Measurements from ENCODE around the gene CEP170. TPM values are rescaled to one million over a fixed set of nuclear protein-coding genes. Genes with fewer than 3 reads are reported as not detected.

The CEP170 gene
- total RNA-seq, 1 experiment from 2014 or later: 105 TPM

DNA sequence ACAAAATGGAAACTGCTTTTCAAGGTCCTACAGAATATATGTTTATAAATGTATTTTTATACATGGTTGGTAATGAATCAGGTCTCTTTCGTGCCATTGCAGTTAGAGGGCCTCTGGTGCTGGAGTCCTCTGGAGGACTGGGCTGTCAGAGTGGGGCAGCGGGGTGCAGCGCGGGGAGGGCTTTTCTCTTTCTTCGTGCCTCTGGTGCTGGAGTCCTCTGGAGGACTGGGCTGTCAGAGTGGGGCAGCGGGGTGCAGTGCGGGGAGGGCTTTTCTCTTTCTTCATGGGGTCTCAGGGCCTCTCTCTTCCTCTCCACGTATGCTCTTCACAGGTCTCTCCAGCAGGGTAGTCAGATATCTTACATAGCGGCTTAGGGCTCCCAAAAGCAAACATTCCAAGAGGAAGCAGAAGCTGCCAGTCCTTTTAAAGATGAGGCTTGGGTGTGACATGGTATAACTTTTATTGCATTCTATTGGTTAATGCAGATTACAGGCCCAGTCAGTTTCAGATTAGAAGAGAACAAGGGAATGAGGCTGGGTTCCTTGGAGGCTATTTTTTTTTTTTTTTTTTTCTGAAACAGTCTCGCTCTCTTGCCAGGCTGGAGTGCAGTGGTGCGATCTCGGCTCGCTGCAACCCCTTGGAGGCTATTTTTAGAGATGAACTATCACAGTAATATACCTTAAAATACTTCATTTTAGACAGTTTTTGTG, 13.8 kb upstream of the CEP170 start:
- DNase-seq (ENCODE audit: low read depth): no peak

DNA sequence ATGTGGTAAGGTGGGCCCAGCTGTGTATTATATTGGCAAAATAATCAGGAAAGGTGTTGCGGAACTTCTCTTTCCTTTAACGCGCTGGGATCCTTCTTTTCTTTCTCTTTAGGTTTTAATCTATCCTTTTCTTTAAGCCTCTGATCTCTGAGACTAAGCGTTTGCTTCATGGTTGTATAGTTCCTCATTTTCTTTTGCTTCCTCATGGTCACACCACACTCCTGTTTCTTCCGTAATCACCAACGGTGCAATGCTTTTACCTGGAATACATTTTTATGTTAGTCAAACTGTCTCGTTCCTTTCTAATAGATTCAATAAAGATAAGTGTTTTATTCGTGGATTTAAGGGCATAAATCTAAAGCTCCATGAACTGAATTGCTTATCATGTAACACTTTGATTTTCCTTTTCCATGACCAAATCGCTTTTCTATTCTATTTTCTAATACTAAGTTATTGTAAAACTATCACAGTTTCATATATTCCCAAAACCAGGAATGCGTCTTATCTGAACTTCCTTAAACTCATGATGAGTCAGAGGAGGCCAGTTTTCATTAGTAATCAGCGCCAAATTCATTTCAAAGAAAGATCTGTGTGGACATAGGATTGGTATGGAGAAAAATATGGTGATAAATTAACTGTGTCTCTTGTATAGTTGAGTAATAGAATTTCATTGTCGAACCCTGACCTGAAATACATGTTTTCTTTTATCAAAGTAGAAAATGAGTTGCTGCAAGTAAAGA, 13.0 kb upstream of the CEP170 start:
- peak; percentile 80 for DNase-seq (ENCODE audit: low read depth)

DNA sequence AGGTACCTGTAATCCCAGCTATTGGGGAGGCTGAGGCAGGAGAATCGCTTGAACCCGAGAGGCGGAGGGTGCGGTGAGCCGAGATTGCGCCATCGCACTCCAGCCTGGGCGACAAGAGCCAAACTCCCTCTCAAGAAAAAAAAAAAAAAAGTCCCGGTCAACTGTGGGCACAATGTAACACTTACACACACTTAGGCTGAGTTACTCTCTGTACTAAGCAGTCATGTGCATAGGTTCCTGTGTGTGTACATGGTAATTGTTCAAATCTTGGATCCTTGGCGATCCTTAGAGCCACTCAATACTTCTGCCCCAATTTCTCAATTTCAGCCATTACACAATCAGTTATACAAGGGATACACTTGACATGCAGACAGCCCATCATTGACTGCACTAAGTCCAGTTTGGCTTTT, 12.4 kb upstream of the CEP170 start:
- no peak for DNase-seq (ENCODE audit: low read depth)

DNA sequence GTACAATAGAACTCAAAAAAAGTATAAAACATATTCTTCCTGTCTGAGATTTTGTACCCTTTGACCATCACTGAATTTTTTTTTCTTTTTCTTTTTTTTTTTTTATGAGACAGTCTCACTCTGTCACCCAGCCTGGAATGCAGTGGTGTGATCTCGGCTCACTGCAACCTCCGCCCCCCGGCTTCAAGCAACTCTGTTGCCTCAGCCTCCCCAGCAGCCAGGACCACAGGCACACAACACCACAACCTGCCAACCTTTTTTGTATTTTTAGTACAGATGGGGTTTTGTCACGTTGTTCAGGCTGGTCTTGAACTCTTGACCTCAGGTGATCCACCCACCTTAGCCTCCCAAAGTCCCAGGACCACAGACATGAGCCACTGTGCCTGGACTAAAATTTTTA, 11.2 kb upstream of the CEP170 start:
- no peak for DNase-seq (ENCODE audit: low read depth)

DNA sequence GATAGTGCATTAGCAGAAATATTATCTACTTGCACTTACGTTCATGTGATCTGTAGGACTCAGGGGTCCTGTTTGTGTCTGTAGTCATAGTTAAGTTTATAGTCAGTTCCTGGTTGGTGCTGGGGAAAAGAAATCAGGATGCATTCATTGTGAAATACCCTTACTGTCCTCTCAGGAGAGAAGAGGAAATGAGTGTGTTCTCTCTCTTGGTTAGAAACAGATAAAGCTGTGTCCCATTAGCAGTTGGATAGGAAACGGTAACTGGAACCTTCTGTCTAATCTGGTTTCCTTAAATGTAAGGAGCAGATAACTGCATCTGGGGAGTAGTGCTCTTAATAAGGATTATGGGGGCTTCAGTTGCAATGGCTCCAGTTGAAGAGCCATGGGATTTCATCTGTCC, 9.6 kb upstream of the CEP170 start:
- DNase-seq (ENCODE audit: low read depth): peak; percentile 69

DNA sequence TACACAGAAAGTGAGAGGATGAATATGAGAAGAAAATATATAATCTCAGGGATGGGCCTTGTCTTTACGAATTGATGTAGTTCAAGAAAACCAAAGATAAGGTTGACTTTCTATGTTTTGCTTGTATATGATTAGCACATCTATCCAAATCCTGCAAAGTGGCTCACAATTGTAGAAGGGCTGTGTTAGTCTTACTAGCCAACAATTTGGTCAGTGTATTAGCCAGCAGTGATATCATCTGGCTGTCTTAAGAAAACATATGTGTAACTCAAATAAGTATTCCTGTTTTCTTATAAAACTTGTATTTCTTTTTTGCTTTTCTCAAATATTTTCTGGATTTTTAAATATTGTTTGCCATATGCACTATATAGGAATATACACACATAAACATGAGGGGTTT, 6.3 kb upstream of the CEP170 start:
- no peak for DNase-seq (ENCODE audit: low read depth)

DNA sequence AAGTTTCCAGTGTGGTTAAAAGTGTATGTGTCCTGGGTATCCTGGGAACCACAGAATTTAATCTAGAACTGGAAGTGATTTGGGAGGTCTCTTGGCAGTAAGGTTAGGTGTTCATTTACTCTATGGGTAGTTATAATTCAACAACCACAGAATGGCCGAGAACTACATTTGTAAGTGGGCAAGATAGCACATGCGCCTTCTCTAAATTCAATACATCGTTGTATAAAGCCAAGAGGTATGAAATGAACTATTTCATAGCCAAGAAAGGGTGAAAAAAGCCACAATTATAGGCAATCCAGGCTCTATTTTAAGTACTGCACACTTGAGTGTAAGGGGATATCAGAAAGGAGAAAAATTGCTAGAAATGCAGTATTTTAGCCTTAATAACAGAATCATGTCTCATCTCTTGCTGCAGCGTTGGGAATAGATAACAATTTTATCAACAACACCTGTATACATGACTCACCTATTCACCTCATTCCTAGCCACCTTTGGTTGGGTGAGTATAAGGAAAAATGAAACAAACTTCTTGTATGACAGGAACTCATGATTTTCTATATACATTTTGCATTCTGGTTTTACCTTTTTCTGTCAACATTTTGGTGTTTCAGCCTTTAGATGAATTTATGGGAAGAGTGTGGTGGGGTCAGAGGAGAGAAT, 5.3 kb upstream of the CEP170 start:
- no peak for DNase-seq (ENCODE audit: low read depth)

DNA sequence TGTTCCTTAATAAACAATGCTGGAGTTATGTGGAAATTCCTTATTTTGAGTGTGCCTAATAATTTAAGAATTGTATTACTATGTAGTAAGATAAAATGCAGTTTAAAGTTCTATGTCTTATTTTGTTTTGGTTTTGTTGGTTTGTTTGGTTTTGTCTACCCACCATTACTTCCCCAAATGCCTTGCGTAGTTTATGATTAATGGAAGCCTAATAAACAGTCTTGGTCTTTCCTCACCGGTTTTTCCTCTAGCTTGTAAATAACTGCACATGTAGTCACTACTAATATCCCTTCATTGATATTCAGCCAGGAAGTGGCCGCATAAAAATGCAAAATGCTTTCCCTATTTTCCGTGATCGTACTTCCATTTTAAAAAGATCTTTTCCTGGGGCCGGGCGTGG, 3.6 kb upstream of the CEP170 start:
- no peak for DNase-seq (ENCODE audit: low read depth)

DNA sequence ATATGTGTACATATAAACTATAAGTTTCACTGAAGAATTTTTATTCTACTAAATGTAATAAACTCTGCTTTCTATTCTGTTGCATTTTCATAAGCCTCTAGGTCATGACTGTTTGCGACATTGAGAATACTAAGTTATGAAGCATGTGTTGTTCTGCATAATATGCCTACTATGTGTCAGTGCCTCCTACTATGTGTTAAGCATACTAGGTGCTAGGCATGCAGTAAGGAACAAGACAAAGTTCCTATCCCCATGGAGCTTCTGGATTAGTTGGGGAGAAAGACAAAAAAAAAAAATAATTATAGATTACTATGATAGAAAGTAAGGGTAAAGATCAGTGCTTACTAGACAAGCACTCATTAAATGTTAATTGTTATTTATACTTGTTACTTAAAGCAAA, 2.1 kb upstream of the CEP170 start:
- no peak for DNase-seq (ENCODE audit: low read depth)

DNA sequence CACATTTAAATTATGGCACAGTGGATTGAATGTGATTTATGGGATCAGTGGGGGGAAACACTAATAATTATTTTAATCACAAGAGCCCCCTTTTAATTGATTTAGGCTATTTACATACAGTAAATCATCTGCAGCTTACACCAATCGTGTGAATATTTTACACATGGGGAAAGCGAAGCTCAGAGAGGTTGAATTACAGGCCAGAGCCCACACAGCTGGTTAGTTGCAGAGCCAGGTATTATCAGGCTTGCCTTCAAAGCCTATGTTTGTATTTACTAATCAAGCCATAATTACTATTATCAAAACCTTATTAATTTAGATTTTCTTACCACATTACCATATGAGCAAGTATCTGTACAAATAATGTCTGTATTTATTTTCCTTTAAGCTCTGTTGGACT, 1.5 kb upstream of the CEP170 start:
- no peak for DNase-seq (ENCODE audit: low read depth)

DNA sequence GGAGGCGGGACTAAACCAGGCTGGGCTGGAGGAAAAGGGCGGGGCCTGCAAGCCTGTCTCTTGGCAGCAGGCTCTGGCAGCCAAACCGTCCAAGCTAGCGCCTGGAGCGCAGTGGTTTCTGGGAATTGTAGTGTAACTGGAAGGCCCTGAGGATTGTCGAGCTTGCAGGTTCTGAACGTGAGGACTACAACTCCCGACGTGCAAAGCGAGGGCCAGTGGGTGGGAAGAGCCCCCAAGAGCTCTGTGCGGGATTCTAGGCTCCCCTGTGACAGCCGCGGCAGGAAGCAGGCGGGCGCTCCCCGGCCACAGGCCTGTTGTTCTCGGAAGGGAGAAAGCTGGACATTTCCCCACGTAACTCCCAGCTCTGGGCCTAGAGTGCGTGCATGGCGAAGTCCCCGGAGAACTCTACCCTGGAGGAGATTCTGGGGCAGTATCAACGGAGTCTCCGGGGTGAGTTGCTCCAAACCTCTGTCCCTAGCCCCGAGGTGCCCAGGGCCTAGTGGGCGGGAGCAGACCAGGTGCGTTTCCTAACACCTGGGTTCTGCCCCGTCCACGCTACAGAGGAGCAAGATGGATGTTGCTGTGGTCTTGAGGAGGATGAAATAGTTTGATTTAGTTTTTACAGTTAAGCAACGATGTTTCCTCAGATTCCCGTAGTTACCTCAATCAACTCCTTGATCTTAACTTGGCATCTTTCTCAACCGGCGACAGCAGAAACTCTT, 871 bp upstream of the CEP170 start, which contains the start of gene SDCCAG8:
Gene SDCCAG8 (plus strand): TSS at position 251 of the 722 bp plus-strand sequence. CDS start 133 bp downstream, at position 384.
- peak; percentile 100 for DNase-seq (ENCODE audit: low read depth)

DNA sequence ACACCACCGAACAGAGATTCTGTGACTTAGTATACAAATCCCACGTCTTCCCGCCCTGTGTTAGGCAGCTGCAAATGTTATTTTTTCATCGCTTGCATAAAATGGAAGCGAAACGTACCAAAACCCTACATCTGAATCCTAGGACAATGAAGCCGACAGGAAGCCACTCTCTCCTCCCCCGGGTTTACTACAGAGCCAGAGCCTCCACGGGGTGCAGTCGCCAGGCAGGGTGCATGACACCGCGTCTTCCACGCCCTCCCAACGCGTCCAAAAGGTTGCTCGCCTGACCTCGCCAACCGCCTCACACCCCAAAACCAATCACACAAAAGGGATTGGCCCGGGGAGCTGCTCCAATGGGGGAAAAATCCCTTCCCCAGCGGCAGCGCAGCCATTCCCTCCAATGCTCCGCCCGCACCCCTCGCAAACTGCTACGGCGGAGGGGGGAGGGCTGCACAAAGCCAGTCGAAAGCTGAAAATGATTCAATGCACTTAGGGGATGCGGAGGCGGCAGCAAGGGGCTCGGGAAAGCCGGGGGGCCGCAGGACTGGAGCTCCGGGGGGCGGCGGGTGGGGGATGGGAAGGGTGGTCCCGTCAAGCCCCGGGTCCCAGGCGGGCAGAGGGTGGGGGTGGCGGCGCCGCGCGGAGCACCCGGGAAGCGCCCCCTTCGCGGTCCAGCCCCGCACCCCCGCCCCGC, 701 bp downstream of the CEP170 start:
- DNase-seq (ENCODE audit: low read depth): peak; percentile 77

DNA sequence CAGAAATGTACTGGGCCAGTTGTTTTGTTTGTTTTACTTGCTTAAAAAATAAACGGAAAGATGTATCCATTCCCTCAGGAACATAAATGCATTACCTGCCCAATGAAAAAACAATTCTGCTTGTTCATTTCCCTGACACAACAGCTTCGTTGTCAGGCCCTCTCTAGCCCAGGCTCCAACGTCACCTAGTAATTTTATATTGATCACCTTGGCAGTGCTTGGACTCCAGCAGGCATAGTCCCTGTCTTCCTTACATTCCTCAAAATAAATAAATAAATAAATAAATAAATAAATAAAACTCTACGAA, 1.2 kb downstream of the CEP170 start:
- DNase-seq (ENCODE audit: low read depth): no peak

DNA sequence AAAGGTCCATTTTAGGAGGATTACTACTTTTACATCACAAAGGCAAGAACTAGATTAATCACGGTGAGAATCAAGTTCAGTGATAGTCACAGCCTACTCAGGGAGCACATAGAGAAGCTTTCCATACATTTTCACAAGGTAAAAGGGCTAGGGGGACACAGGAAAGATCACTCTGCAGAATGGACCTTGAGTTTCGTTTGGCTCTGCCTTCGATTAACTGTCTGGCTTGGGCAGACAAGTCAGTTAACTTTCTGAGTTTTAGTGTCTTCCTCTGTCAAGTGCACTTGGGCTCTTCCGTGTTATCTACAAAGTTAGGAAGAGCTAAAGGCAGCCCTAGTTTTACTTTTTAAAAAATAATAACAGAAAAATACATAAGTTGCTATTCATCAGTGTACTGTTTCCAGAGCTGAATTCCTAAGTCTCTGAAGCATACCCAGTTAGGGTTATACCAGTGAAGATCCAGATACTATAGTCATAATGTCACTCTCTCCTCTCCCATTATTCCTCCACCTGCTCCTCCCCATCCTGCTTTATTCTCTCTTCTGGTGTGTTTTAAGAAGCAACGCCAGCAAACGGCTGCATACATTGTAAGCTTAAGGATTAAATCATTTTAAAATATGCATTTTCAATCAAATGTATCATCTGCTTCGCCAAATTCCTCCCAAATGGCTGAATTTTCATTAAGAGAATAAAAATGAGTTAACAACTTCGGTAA, 1.7 kb downstream of the CEP170 start:
- DNase-seq (ENCODE audit: low read depth): peak; percentile 20

DNA sequence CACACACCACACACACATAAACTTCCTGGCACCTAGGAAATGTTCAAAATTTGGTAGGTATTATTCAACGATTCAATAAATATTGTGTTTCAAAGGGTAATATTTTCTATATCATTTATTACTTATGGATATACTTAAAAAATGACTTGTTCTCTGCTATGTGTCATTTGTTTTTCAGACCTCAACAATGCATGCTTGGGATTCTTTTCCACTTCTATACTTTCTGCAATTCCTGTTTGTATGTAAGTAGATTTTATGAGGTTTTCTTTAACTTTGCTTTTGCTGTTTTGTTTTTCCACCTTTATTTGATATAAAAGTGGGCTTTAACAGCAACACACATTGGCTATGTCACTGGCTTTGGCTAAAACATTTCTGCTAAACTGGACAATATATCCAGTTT, 3.5 kb downstream of the CEP170 start:
- no peak for DNase-seq (ENCODE audit: low read depth)

DNA sequence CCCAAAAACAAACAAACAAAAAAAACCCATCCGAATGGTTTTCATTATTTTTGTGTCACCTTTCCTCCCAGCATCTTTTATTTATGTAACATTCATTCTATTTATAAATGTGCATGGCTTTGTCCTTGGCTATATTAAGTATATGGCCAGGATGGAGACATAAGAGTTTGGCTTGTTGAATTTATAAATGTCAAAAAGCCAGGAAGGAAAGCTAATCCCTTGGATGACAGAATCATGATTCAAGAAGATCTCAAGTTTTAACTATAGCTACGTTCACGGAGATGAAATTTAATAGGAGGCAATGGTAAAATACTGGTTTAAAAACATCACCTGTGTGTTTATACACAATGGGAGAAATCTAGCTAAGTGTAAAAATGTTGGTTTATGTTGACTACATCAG, 5.0 kb downstream of the CEP170 start:
- peak; percentile 49 for DNase-seq (ENCODE audit: low read depth)

DNA sequence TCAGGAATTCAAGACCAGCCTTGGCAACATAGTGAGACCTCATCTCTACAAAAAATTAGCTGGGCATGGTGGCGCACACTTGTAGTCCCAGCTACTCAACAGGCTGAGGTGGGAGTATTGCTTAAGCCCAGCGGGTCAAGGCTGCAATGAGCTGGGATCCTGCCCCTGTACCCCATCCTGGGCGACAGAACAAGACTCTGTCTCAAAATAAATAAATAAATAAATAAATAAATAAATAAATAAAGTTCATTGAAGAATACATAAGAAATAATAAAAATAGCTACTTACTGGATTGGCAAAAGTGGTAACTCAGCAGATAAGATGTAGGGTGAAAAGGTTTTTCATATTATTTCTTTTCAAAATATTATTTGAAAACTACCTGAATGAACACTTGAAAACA, 5.9 kb downstream of the CEP170 start:
- DNase-seq (ENCODE audit: low read depth): no peak

DNA sequence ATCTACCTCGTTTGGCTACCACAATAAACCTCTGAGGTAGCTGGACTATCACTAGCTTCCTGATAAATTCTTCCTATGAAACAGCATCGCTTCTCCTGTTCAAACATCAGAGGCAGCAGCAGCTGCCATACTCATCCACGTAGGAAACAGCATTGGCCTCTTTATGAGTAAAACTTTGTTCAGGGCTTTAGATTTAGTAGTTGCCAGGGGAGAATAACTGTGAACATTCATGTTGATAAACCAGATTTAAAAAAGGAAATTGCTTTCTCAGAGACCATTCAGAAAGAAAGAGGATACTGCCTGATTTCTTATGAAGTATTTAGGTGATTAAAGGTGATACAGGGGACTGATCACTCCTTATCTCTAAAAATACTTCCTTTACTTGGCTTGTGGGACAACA, 7.2 kb downstream of the CEP170 start:
- peak; percentile 68 for DNase-seq (ENCODE audit: low read depth)

DNA sequence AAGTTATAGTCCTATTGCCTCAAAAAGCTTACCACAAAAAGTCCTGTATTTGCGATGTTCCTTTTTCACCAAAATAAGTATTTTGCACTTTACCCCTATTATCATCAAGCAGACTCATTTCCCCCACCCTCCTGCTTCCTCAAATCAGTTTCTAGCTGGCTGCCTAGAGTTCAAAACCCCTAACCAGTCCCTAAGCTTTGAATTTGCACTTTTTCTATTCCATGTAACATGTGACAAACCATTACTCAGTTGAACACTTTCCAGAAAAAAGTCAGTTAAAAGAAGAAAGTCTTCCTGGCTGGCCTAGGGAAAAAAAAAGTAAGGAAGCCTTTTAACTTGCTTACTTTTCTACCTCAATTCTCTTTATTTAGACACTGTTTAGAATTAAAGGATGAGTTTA, 8.2 kb downstream of the CEP170 start:
- DNase-seq (ENCODE audit: low read depth): peak; percentile 42

DNA sequence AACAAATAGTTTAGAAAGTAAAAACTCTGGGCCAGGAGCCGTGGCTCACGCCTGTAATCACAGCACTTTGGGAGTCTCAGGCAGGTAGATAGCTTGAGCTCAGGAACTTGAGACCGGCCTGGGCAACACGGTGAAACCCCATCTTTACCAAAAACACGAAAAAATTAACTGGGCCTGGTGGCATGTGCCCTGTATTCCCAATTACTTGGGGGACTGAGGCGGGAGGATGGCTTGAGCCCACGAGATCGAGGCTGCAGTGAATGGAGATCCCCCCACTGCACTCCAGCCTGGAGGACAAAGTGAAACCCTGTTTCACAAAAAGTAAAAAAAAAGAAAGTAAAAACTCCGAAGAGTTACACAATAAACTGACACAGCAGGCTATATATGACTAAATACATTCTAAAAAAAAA, 10.6 kb downstream of the CEP170 start:
- DNase-seq (ENCODE audit: low read depth): no peak

Measured in LHCN-M2 (cell line).